HepG2 (cell line): ENCODE data around the gene ABHD6. TPM values are rescaled to one million over a fixed set of nuclear protein-coding genes. Genes with fewer than 3 reads are reported as not detected.
"Not testable (repeated sequence)": the region's sequence is repeated elsewhere in the genome, so short reads cannot be mapped to it uniquely, and the experiment has no call there.

Experiments
- ATAC-seq: fragments of 200-7000 bp; cut with Tn5 transposase; 3 replicates; pipeline ENCODE4 v1.9.1; 2020; ENCODE audit warnings: mild to moderate bottlenecking, moderate library complexity
- BruUV-seq: library from RNA; stranded (reverse); fragments of 400-500 nt; replicated peaks from 2 replicates; lab custom pipeline; 2021; lab: Mats Ljungman, UMichigan
- CTCF ChIA-PET: fragments of 300-600 bp; formaldehyde crosslinking; extraction: SDS; loops from one replicate; lab custom pipeline; 2021; ENCODE audit warnings: low total read pairs, inconsistent platforms, low intra/inter-chr PET ratio; lab: Yijun Ruan, JAX
- POLR2A ChIA-PET: fragments of 350-600 bp; sonication (Branson Sonifier 250); formaldehyde crosslinking; loops from one replicate; lab custom pipeline; 2020; ENCODE audit warnings: antibody characterized with exemption, inconsistent platforms; lab: Yijun Ruan, JAX
- DNase-seq: peaks from one replicate; pipeline ENCODE4 v3.0.0-alpha.2; 2015; ENCODE audit warnings: low spot score
- FAIRE-seq: peaks from 3 replicates; lab custom pipeline; 2011; peaks lifted over from hg19 to GRCh38; lab: Jason Lieb, UNC
- H2AFZ ChIP-seq: one replicate; pipeline ENCODE4 v1.6.1; 2011; ENCODE audit warnings: low read length, inconsistent platforms
- H3K27ac ChIP-seq: fragments of 300-600 bp; 3 replicates; pipeline ENCODE4 v1.8.0; 2011; ENCODE audit warnings: mixed run types, mild to moderate bottlenecking, mixed read lengths, low read length, inconsistent platforms; ENCODE audit not compliant: insufficient read depth; ENCODE audit errors: extremely low read length
- H3K27me3 ChIP-seq, 2 experiments: fragments of 200-600 bp in 1 of 2; 2 replicates in 1 of 2; 3 replicates in 1 of 2; pipeline versions ENCODE4 v1.6.0 to v1.8.0; 2011; ENCODE audit warnings: low read length in 2 of 2, mild to moderate bottlenecking in 2 of 2, moderate library complexity in 2 of 2, inconsistent platforms in 1 of 2; ENCODE audit not compliant: insufficient read depth in 2 of 2, control insufficient read depth in 1 of 2
- H3K36me3 ChIP-seq, 2 experiments: fragments of 200-600 bp in 1 of 2; replicated peaks in 1 of 2; 2 replicates in 1 of 2; 3 replicates in 1 of 2; pipeline versions ENCODE4 v1.5.1 to v1.8.0; 2011; ENCODE audit warnings: low read length in 2 of 2, inconsistent platforms in 1 of 2; ENCODE audit not compliant: insufficient read depth in 2 of 2, control insufficient read depth in 1 of 2
- H3K4me1 ChIP-seq: 2 replicates; pipeline ENCODE4 v1.5.1; 2012; ENCODE audit warnings: low read length, inconsistent platforms; ENCODE audit not compliant: insufficient read depth
- H3K4me2 ChIP-seq: 2 replicates; pipeline ENCODE4 v1.6.0; 2011; ENCODE audit warnings: low read depth, low read length, inconsistent platforms
- H3K4me3 ChIP-seq, 3 experiments: fragments of 200-600 bp in 1 of 3; sonication (generic), shearing (Covaris generic) in 1 of 3; replicated peaks in 1 of 3; 2 replicates each; pipeline ENCODE4 v1.5.1; 2011 to 2016; ENCODE audit warnings: low read length in 3 of 3, inconsistent platforms in 2 of 3, low read depth in 2 of 3, mild to moderate bottlenecking in 2 of 3, control low read depth in 1 of 3, mixed read lengths in 1 of 3; ENCODE audit not compliant: insufficient read depth in 1 of 3
- H3K79me2 ChIP-seq: one replicate; pipeline ENCODE4 v1.6.1; 2011; ENCODE audit warnings: low read length, inconsistent platforms; ENCODE audit not compliant: insufficient read depth
- H3K9ac ChIP-seq: 2 replicates; pipeline ENCODE4 v1.6.0; 2011; ENCODE audit warnings: mild to moderate bottlenecking, low read depth, low read length, inconsistent platforms; ENCODE audit not compliant: insufficient read depth
- H3K9me3 ChIP-seq: 2 replicates; pipeline ENCODE4 v1.5.1; 2012; ENCODE audit warnings: mild to moderate bottlenecking, low read length
- H4K20me1 ChIP-seq: 2 replicates; pipeline ENCODE4 v1.6.0; 2011; ENCODE audit warnings: inconsistent platforms, mild to moderate bottlenecking, low read length, moderate library complexity; ENCODE audit not compliant: insufficient read depth
- HHEX ChIP-seq: IDR thresholded peaks from 2 replicates; pipeline ENCODE4 v1.6.1; 2016; ENCODE audit warnings: control low read depth
- HOXA7 ChIP-seq: sonication (generic); formaldehyde crosslinking; IDR thresholded peaks from 2 replicates; pipeline ENCODE4 v1.8.1; 2022; ENCODE audit warnings: mild to moderate bottlenecking, missing genetic modification reagents, moderate library complexity
- KDM6A ChIP-seq: IDR thresholded peaks from 2 replicates; pipeline ENCODE4 v1.6.1; 2016; ENCODE audit warnings: low read depth
- NFE2L1 ChIP-seq: sonication (generic); formaldehyde crosslinking; IDR thresholded peaks from 2 replicates; pipeline ENCODE4 v1.4.0; 2020; ENCODE audit warnings: missing genetic modification reagents, mild to moderate bottlenecking, borderline replicate concordance
- PCBP2 ChIP-seq: fragments of 200-400 bp; formaldehyde crosslinking; optimal IDR thresholded peaks from 2 replicates; pipeline ENCODE3; 2018; ENCODE audit warnings: low read length, low read depth; ENCODE audit not compliant: poor library complexity, severe bottlenecking
- SMYD3 ChIP-seq: sonication (generic); formaldehyde crosslinking; IDR thresholded peaks from 2 replicates; pipeline ENCODE4 v1.8.1; 2023; ENCODE audit warnings: mild to moderate bottlenecking, missing genetic modification reagents
- ZNF180 ChIP-seq: sonication (generic); formaldehyde crosslinking; IDR thresholded peaks from 2 replicates; pipeline ENCODE4 v1.4.0; 2020; ENCODE audit warnings: low read depth, missing genetic modification reagents, borderline replicate concordance
- ZNF687 ChIP-seq: sonication (generic); formaldehyde crosslinking; IDR thresholded peaks from 2 replicates; pipeline ENCODE4 v1.5.1; 2020; ENCODE audit warnings: mild to moderate bottlenecking, missing genetic modification reagents, moderate library complexity
- ZNF816 ChIP-seq: sonication (generic); formaldehyde crosslinking; IDR thresholded peaks from 2 replicates; pipeline ENCODE4 v1.8.0; 2022; ENCODE audit warnings: missing genetic modification reagents, mild to moderate bottlenecking, borderline replicate concordance
- ZNF850 ChIP-seq: sonication (generic); formaldehyde crosslinking; conservative IDR thresholded peaks from 2 replicates; pipeline ENCODE4 v1.9.0; 2021; ENCODE audit warnings: mild to moderate bottlenecking, missing genetic modification reagents
- ZSCAN9 ChIP-seq: IDR thresholded peaks from 2 replicates; pipeline ENCODE4 v1.6.1; 2016; ENCODE audit warnings: borderline replicate concordance
- WGBS: methylation state at CpG from one replicate; pipeline ENCODE4 v1.1.6; 2017; ENCODE audit warnings: low lambda C conversion rate; 5-methylcytosine and 5-hydroxymethylcytosine counted together
- in situ Hi-C: cut with HindIII; loops from 2 replicates; pipeline ENCODE4 v1.10.0; 2017; ENCODE audit warnings: low pct_unique_long_range_greater_than_20kb; ENCODE audit not compliant: extremely low pct_ligation_motif_present
- intact Hi-C: fragments of 100-400 bp; cut with micrococcal nuclease; formaldehyde crosslinking; loops from one replicate; pipeline ENCODE4 v1.10.0; 2022; ENCODE audit not compliant: unreplicated experiment
- polyA plus RNA-seq, 8 experiments: library from polyadenylated mRNA; depleted of rRNA in 3 of 8; stranded (reverse) in 7 of 8; unstranded in 1 of 8; fragments of >200 nt; fragmentation: Illumina TruSeq in 4 of 8; extraction: Trizol in 4 of 8; gene quantifications; 2 replicates each; pipeline versions ENCODE4 v1.2.1 to v1.2.3, GENCODE V29; 2011 to 2016; ENCODE audit warnings: low read depth in 4 of 8, missing spikeins in 1 of 8, mixed read lengths in 1 of 8; ENCODE audit not compliant: insufficient read depth in 1 of 8
- total RNA-seq, 5 experiments: library from RNA; depleted of rRNA; stranded (reverse); fragments of >200 nt; fragmentation: Illumina TruSeq; extraction: Trizol; gene quantifications; 2 replicates each; pipeline ENCODE4 v1.2.3, GENCODE V29; 2016; ENCODE audit warnings: low read depth in 1 of 5

ABHD6 gene
- total and polyA plus RNA-seq, 2 of the 13 experiments (the other 11 are each of a cell fraction or from before 2014, with no cell fraction given) = 9.0 to 17.2 TPM

GRCh38 chr3:58242340-58242739 lies 4.7 kb downstream of the ABHD6 start:
- TF ChIP-seq PCBP2 = no peak
- no peak for TF ChIP-seq KDM6A (CRISPR knock-in tag)
- no peak for TF ChIP-seq ZNF180 (CRISPR knock-in tag)
- no peak for TF ChIP-seq ZNF816
- TF ChIP-seq NFE2L1 = no peak
- TF ChIP-seq HOXA7 (CRISPR knock-in tag) = no peak
- no peak for TF ChIP-seq SMYD3 (CRISPR knock-in tag)
- no peak for TF ChIP-seq HHEX (CRISPR knock-in tag)
- TF ChIP-seq ZNF850 (CRISPR knock-in tag) = no peak
- TF ChIP-seq ZNF687 (CRISPR knock-in tag) = no peak
- no peak for TF ChIP-seq ZSCAN9 (CRISPR knock-in tag)
- ATAC-seq (no peak), FAIRE-seq (no peak), DNase-seq (no peak)
- no peaks in the 10 kb centered on the region for H3K27me3 ChIP-seq
- no peak overlapping the region for H3K4me2 ChIP-seq
- in situ Hi-C loops (no loop called here), intact Hi-C loops (no loop called here)
- WGBS = 100% methylated on average over 1 of the region's 1 CpG
- H3K9me3 ChIP-seq = no peaks in the 10 kb centered on the region
- H4K20me1 ChIP-seq = no peaks in the 10 kb centered on the region
- H2AFZ ChIP-seq = no peak overlapping the region
- no peak overlapping the region for H3K4me3 ChIP-seq
- H3K4me1 ChIP-seq = peaks cover 53% of the 10 kb centered on the region
- ChIA-PET POLR2A (no interaction called here), CTCF (no interaction called here)
- no peak overlapping the region for H3K9ac ChIP-seq
- H3K79me2 ChIP-seq = no peaks in the 10 kb centered on the region
- H3K36me3 ChIP-seq = no peaks in the 10 kb centered on the region
- BruUV-seq = no TSS peak
- no peak overlapping the region for H3K27ac ChIP-seq

DNA sequence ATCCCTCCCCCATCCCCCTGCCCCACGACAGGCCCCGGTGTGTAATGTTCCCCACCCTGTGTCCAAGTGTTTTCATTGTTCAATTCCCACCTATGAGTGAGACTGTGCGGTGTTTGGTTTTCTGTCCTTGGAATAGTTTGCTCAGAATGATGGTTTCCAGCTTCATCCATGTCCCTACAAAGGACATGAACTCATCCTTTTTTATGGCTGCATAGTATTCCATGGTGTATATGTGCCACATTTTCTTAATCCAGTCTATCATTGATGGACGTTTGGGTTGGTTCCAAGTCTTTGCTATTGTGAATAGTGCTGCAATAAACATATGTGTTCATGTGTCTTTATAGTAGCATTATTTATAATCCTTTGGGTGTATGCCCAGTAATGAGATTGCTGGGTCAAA lies 5.3 kb downstream of the ABHD6 start:
- H3K4me2 ChIP-seq, H4K20me1 ChIP-seq, in situ Hi-C loops, intact Hi-C loops, DNase-seq, H3K79me2 ChIP-seq, H3K36me3 ChIP-seq, H3K27ac ChIP-seq, ATAC-seq, H3K27me3 ChIP-seq, BruUV-seq, H3K4me3 ChIP-seq, POLR2A ChIA-PET, CTCF ChIA-PET, FAIRE-seq, H2AFZ ChIP-seq, H3K9me3 ChIP-seq, H3K9ac ChIP-seq: not testable (repeated sequence)
- peaks cover 53% of the 10 kb centered on the region for H3K4me1 ChIP-seq
- 81% methylated on average over 4 of the region's 4 CpGs for WGBS
